Measurements from ENCODE around the gene HRCT1.

DNA sequence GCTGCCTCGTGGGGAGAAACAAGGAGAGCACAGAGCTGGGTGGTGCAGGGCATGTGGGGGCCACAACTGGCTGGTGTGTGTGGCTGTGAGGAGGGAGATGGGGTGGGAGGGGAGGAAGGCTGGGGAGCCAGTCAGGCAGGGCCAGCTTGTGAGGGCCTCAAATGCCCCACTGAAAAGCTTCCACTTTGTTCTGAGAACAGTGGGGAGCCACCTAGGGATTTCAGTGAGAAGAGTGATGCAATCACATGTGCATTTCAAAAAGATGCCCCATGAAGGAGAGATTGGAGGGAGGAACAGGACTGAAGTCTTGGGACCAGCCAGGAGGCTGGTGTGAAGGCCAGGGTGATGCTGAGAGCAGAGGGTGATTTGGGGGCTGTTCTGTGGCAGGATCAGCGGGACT is 37.1 kb upstream of the HRCT1 start:
- TF ChIP-seq, protein P1, sequence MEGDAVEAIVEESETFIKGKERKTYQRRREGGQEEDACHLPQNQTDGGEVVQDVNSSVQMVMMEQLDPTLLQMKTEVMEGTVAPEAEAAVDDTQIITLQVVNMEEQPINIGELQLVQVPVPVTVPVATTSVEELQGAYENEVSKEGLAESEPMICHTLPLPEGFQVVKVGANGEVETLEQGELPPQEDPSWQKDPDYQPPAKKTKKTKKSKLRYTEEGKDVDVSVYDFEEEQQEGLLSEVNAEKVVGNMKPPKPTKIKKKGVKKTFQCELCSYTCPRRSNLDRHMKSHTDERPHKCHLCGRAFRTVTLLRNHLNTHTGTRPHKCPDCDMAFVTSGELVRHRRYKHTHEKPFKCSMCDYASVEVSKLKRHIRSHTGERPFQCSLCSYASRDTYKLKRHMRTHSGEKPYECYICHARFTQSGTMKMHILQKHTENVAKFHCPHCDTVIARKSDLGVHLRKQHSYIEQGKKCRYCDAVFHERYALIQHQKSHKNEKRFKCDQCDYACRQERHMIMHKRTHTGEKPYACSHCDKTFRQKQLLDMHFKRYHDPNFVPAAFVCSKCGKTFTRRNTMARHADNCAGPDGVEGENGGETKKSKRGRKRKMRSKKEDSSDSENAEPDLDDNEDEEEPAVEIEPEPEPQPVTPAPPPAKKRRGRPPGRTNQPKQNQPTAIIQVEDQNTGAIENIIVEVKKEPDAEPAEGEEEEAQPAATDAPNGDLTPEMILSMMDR (IDR thresholded peaks at IDR 0.05), result no peak
- no peak for TF ChIP-seq POLR2A (IDR thresholded peaks at IDR 0.05)

Data from testis (tissue), 2 donors.